Osteocyte (in vitro differentiated cells): ENCODE measurements around the gene HIP1. TPM values are rescaled to one million over a fixed set of nuclear protein-coding genes. Genes with fewer than 3 reads are reported as not detected.

Experiments
- DNase-seq: peaks from one replicate; pipeline ENCODE4 v3.0.0; 2021; ENCODE audit warnings: mixed read lengths; ENCODE audit not compliant: unreplicated experiment; ENCODE audit errors: extremely low spot score
- H3K27ac Mint-ChIP-seq: one replicate; pipeline ENCODE4 v1.8.0; 2021; ENCODE audit warnings: mild to moderate bottlenecking, mixed read lengths; ENCODE audit not compliant: unreplicated experiment
- H3K27me3 Mint-ChIP-seq: one replicate; pipeline ENCODE4 v1.8.0; 2021; ENCODE audit warnings: mixed read lengths; ENCODE audit not compliant: unreplicated experiment
- H3K36me3 Mint-ChIP-seq: one replicate; pipeline ENCODE4 v1.8.0; 2021; ENCODE audit warnings: mixed read lengths; ENCODE audit not compliant: unreplicated experiment
- H3K4me1 Mint-ChIP-seq: one replicate; pipeline ENCODE4 v1.8.0; 2021; ENCODE audit warnings: mixed read lengths; ENCODE audit not compliant: unreplicated experiment
- H3K4me3 Mint-ChIP-seq: one replicate; pipeline ENCODE4 v1.8.0; 2021; ENCODE audit warnings: mild to moderate bottlenecking, moderate library complexity, mixed read lengths; ENCODE audit not compliant: unreplicated experiment
- H3K9me3 Mint-ChIP-seq: one replicate; pipeline ENCODE4 v1.8.0; 2021; ENCODE audit warnings: mixed read lengths; ENCODE audit not compliant: unreplicated experiment
- CTCF ChIP-seq: fragments of 200-600 bp; sonication (generic); IDR thresholded peaks from 2 replicates; pipeline ENCODE4 v1.5.0; 2021; ENCODE audit warnings: antibody characterized with exemption, mild to moderate bottlenecking, moderate library complexity
- total RNA-seq: library from RNA; stranded (reverse); gene quantifications from 2 replicates; pipeline ENCODE4 v1.2.1, GENCODE V29; 2021

The HIP1 gene
- total RNA-seq, 1 donor from 2014 or later: 55.3 TPM

- peak overlapping the region; percentile 38 for H3K4me3 Mint-ChIP-seq
- H3K27ac Mint-ChIP-seq: peak overlapping the region; percentile 94
- H3K27me3 Mint-ChIP-seq: no peaks in the 10 kb centered on the region
- peaks cover 13% of the 10 kb centered on the region for H3K36me3 Mint-ChIP-seq
- no peak for TF ChIP-seq CTCF
- no peaks in the 10 kb centered on the region for H3K9me3 Mint-ChIP-seq
- no peak for DNase-seq
- H3K4me1 Mint-ChIP-seq: peaks cover 32% of the 10 kb centered on the region
Measured at GRCh38 chr7:75623390-75624133, 115.2 kb downstream of the HIP1 start.

DNA sequence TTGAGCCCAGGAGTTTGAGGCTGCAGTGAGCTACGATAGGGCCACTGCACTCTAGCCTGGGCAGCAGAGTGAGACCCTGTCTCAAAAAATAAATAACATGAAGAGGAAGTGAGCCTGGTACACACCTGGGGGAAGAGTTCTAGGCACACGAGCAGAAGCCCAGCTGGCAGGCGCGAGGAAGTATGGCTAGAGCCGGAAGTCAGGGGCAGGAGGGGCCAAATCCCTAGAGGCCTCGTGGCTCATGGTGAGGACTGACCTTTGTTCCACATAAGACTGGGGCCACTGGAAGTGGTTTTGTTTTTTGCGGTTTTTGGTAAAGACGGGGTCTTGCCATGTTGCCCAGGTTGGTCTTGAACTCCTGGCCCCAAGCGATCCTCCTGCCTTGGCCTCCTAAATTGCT lies 117.6 kb downstream of the HIP1 start:
- H3K9me3 Mint-ChIP-seq: no peaks in the 10 kb centered on the region
- peaks cover 5% of the 10 kb centered on the region for H3K36me3 Mint-ChIP-seq
- H3K27ac Mint-ChIP-seq: no peak overlapping the region
- H3K4me3 Mint-ChIP-seq: no peak overlapping the region
- TF ChIP-seq CTCF: no peak
- no peaks in the 10 kb centered on the region for H3K27me3 Mint-ChIP-seq
- DNase-seq: no peak
- H3K4me1 Mint-ChIP-seq: peaks cover 32% of the 10 kb centered on the region

GRCh38 chr7:75619636-75620035 lies 119.1 kb downstream of the HIP1 start:
- no peaks in the 10 kb centered on the region for H3K9me3 Mint-ChIP-seq
- H3K27ac Mint-ChIP-seq: no peak overlapping the region
- no peaks in the 10 kb centered on the region for H3K27me3 Mint-ChIP-seq
- H3K36me3 Mint-ChIP-seq: peaks cover 5% of the 10 kb centered on the region
- no peak for DNase-seq
- no peak for TF ChIP-seq CTCF
- no peak overlapping the region for H3K4me3 Mint-ChIP-seq
- H3K4me1 Mint-ChIP-seq: peaks cover 31% of the 10 kb centered on the region

GRCh38 chr7:75617634-75618234 lies 121.0 kb downstream of the HIP1 start:
- H3K36me3 Mint-ChIP-seq: peaks cover 5% of the 10 kb centered on the region
- DNase-seq: no peak
- no peak for TF ChIP-seq CTCF
- H3K4me1 Mint-ChIP-seq: peaks cover 14% of the 10 kb centered on the region
- no peak overlapping the region for H3K27ac Mint-ChIP-seq
- H3K27me3 Mint-ChIP-seq: no peaks in the 10 kb centered on the region
- no peaks in the 10 kb centered on the region for H3K9me3 Mint-ChIP-seq
- H3K4me3 Mint-ChIP-seq: no peak overlapping the region

DNA sequence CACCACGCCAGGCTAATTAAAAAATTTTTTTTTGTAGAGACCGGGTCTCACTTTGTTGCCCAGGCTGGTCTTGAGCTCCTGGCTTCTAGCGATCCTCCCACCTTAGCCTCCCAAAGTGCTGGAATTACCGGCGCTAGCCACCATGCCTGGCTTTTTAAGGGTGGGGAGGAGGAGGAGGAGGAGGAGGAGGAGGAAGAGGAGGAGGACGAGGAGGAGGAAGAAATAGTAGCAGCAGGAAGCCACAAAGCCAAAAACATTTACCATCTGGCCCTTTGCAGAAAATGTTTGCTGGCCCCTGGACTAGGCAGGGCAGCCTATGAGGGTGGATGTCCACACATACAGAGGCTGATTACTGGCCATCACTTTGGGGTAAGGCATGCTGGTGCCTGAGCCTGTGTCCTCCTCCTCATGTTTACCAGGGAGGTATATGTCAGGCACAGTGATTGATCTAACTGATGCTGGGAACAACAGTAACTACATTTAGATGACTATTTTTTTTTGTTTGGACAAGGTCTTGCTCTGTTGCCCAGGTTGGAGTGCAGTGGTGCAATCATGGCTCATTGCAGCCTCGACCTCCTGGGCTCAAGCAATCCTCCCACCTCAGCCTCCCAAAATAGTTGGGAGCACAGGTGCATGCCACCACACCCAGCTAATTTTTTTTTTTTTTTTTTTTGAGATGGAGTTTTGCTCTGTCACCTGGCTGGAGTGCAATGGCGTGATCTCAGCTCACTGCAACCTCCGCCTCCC lies 122.1 kb downstream of the HIP1 start:
- H3K4me3 Mint-ChIP-seq: no peak overlapping the region
- no peak for TF ChIP-seq CTCF
- DNase-seq: no peak
- peaks cover 11% of the 10 kb centered on the region for H3K4me1 Mint-ChIP-seq
- no peaks in the 10 kb centered on the region for H3K27me3 Mint-ChIP-seq
- H3K36me3 Mint-ChIP-seq: peaks cover 5% of the 10 kb centered on the region
- no peak overlapping the region for H3K27ac Mint-ChIP-seq
- no peaks in the 10 kb centered on the region for H3K9me3 Mint-ChIP-seq
